ENCODE results near the gene MEMO1. TPM values are rescaled to one million over a fixed set of nuclear protein-coding genes. Genes with fewer than 3 reads are reported as not detected.

MEMO1 gene
- total RNA-seq, 1 experiment from 2014 or later: 54.6 TPM

- BruUV-seq (replicated peaks): no TSS peak
- no peak for TF ChIP-seq CTCF (IDR thresholded peaks at IDR 0.05; ENCODE audit: unreplicated experiment)
- Mint-ChIP-seq H3K36me3 (ENCODE audit: insufficient read depth, unreplicated experiment) (peaks cover 21% of the 10 kb centered on the region), H3K27ac (ENCODE audit: low read depth, unreplicated experiment) (no peak overlapping the region), H3K9me3 (ENCODE audit: unreplicated experiment) (peaks cover 8% of the 10 kb centered on the region), H3K4me1 (ENCODE audit: insufficient read depth, unreplicated experiment) (no peaks in the 10 kb centered on the region), H3K27me3 (ENCODE audit: insufficient read depth, unreplicated experiment) (no peaks in the 10 kb centered on the region), H3K4me3 (ENCODE audit: unreplicated experiment) (no peak overlapping the region)
- intact Hi-C loops (cut with micrococcal nuclease): no loop called here
- CTCF ChIA-PET: interaction anchor here (1.1 kb wide), 1 partner anchor 11 kb away, joined by 4 read pairs; no protein-coding TSS in a partner anchor
- no peak for DNase-seq (ENCODE audit: unreplicated experiment)
- POLR2A ChIA-PET: no interaction called here
These were observed 78.2 kb downstream of the MEMO1 start for GRCh38 chr2:31932589-31932988.

- H3K4me1 Mint-ChIP-seq (ENCODE audit: insufficient read depth, unreplicated experiment): no peaks in the 10 kb centered on the region
- peaks cover 8% of the 10 kb centered on the region for H3K9me3 Mint-ChIP-seq (ENCODE audit: unreplicated experiment)
- intact Hi-C loops (cut with micrococcal nuclease): no loop called here
- POLR2A ChIA-PET: no interaction called here
- DNase-seq (ENCODE audit: unreplicated experiment): no peak
- no peaks in the 10 kb centered on the region for H3K27me3 Mint-ChIP-seq (ENCODE audit: insufficient read depth, unreplicated experiment)
- no peak overlapping the region for H3K4me3 Mint-ChIP-seq (ENCODE audit: unreplicated experiment)
- CTCF ChIA-PET: no interaction called here
- no TSS peak for BruUV-seq (replicated peaks)
- H3K36me3 Mint-ChIP-seq (ENCODE audit: insufficient read depth, unreplicated experiment): peaks cover 23% of the 10 kb centered on the region
- TF ChIP-seq CTCF (IDR thresholded peaks at IDR 0.05; ENCODE audit: unreplicated experiment): no peak
- H3K27ac Mint-ChIP-seq (ENCODE audit: low read depth, unreplicated experiment): no peak overlapping the region
These were observed 78.9 kb downstream of the MEMO1 start for GRCh38 chr2:31931916-31932315.

- DNase-seq (ENCODE audit: unreplicated experiment): no peak
- ChIA-PET CTCF (no interaction called here), POLR2A (interaction anchor here (0.8 kb wide), 1 partner anchor 13 kb away, joined by 5 read pairs; no protein-coding TSS in a partner anchor)
- H3K36me3 Mint-ChIP-seq (ENCODE audit: insufficient read depth, unreplicated experiment): peaks cover 34% of the 10 kb centered on the region
- no peaks in the 10 kb centered on the region for H3K27me3 Mint-ChIP-seq (ENCODE audit: insufficient read depth, unreplicated experiment)
- no peak overlapping the region for H3K27ac Mint-ChIP-seq (ENCODE audit: low read depth, unreplicated experiment)
- peaks cover 7% of the 10 kb centered on the region for H3K9me3 Mint-ChIP-seq (ENCODE audit: unreplicated experiment)
- intact Hi-C loops (cut with micrococcal nuclease): no loop called here
- no peak for TF ChIP-seq CTCF (IDR thresholded peaks at IDR 0.05; ENCODE audit: unreplicated experiment)
- no peak overlapping the region for H3K4me3 Mint-ChIP-seq (ENCODE audit: unreplicated experiment)
- H3K4me1 Mint-ChIP-seq (ENCODE audit: insufficient read depth, unreplicated experiment): no peaks in the 10 kb centered on the region
- no TSS peak for BruUV-seq (replicated peaks)
These were observed 85.3 kb downstream of the MEMO1 start for GRCh38 chr2:31925517-31925916.

- no peak for TF ChIP-seq CTCF (IDR thresholded peaks at IDR 0.05; ENCODE audit: unreplicated experiment)
- POLR2A ChIA-PET: interaction anchor here (0.9 to 1.4 kb wide), 2 partner anchors 14 to 116 kb away, joined by 3 to 6 read pairs; partner anchors contain the start of gene DPY30
- intact Hi-C loops (cut with micrococcal nuclease): no loop called here
- H3K4me1 Mint-ChIP-seq (ENCODE audit: insufficient read depth, unreplicated experiment): no peaks in the 10 kb centered on the region
- peaks cover 44% of the 10 kb centered on the region for H3K36me3 Mint-ChIP-seq (ENCODE audit: insufficient read depth, unreplicated experiment)
- no peak overlapping the region for H3K27ac Mint-ChIP-seq (ENCODE audit: low read depth, unreplicated experiment)
- CTCF ChIA-PET: no interaction called here
- H3K9me3 Mint-ChIP-seq (ENCODE audit: unreplicated experiment): no peaks in the 10 kb centered on the region
- H3K27me3 Mint-ChIP-seq (ENCODE audit: insufficient read depth, unreplicated experiment): no peaks in the 10 kb centered on the region
- no peak overlapping the region for H3K4me3 Mint-ChIP-seq (ENCODE audit: unreplicated experiment)
- DNase-seq (ENCODE audit: unreplicated experiment): no peak
- no TSS peak for BruUV-seq (replicated peaks)
These were observed 87.1 kb downstream of the MEMO1 start for GRCh38 chr2:31923662-31924061.

Data from MCF 10A (cell line).